GM18526 (cell line): ENCODE results near the gene MRPL9.

ENCODE experiments used
- POLR2A ChIP-seq: IDR thresholded peaks from 3 replicates; pipeline ENCODE4 v1.6.1; 2011; ENCODE audit not compliant: insufficient read length; ENCODE audit errors: extremely low read depth

Gene MRPL9

GRCh38 chr1:151762941-151763921 lies at the start of gene MRPL9:
TSS of gene MRPL9 (minus strand) at chr1:151763496. CDS start at chr1:151763479, 17 bp downstream.
- peak; percentile 67 for TF ChIP-seq POLR2A

DNA sequence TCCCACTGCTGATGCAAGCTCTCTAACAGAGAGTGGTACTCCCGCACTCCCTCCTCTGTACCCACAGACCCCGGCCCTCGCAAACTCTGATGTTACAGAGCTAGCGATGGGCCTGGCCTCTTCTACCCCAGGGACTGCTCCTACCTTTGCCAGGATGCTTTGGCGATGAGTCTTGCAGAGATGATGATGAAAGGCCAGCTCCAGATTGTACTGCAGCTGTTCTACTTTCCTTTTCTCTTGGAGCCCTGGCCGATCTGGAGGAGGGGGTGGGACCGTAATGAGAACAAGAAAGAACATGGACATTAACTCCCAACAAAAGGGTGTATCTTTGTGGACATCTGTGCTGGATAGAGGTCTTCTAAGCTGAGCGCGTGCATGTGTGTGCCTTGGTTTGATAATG lies 47.9 kb upstream of the MRPL9 start:
- no peak for TF ChIP-seq POLR2A

GRCh38 chr1:151809985-151810556 lies 46.8 kb upstream of the MRPL9 start:
- TF ChIP-seq POLR2A, result no peak

DNA sequence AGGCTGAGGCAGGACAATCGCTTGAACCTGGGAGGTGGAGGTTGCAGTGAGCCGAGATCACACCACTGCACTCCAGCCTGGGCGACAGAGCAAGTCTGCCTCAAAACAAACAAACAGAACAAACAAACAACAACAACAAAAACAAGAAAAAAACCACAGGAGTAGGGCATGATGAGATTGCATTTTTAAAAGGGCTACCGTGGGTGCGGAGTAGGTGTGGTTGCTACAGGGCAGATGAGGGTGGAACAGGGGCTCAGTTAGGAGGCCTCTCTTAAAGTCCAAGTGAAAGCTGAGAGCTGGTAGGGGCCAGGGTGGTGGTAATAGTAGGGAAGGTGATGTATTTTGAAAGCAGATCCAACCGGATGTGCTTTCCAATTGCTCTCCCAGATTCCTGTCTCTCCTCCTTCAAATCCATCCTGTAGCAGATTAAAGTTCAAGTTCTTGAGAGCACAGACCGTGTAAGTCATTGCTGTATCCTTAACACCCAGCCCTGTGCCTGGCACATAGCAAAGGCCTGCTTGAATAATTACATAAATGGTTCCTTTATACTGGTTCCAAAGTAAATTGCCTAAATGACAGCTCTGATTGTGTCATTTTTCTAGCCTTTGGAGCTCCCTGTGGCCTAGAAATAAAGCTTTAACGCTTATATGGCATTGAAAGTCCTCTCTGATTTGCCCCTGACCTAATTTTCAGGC lies 46.1 kb upstream of the MRPL9 start:
- TF ChIP-seq POLR2A, result no peak

- TF ChIP-seq POLR2A, result no peak
These were observed 44.5 kb upstream of the MRPL9 start for GRCh38 chr1:151807766-151808165.

DNA sequence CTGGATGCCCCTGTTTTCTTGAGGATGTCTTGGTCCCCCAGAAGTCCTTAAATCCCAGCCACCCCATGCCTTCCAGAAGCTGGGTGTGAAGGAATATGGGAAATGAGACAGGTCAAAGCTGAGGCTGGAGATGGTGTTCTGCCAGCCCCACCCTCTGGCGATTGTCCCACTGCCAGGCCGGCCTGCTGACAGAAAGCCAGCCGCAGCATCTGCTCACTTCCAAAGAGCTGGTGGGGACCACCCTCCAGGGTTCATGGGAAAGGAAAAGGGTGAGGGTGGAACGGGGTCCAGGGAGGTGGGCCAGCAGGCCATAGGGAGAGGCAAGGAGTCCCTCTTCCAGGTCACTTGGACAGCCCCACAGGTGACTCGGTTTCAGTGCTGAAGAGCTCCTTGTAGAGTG lies 43.8 kb upstream of the MRPL9 start:
- TF ChIP-seq POLR2A, result no peak

GRCh38 chr1:151806170-151806569 lies 42.9 kb upstream of the MRPL9 start:
- no peak for TF ChIP-seq POLR2A

DNA sequence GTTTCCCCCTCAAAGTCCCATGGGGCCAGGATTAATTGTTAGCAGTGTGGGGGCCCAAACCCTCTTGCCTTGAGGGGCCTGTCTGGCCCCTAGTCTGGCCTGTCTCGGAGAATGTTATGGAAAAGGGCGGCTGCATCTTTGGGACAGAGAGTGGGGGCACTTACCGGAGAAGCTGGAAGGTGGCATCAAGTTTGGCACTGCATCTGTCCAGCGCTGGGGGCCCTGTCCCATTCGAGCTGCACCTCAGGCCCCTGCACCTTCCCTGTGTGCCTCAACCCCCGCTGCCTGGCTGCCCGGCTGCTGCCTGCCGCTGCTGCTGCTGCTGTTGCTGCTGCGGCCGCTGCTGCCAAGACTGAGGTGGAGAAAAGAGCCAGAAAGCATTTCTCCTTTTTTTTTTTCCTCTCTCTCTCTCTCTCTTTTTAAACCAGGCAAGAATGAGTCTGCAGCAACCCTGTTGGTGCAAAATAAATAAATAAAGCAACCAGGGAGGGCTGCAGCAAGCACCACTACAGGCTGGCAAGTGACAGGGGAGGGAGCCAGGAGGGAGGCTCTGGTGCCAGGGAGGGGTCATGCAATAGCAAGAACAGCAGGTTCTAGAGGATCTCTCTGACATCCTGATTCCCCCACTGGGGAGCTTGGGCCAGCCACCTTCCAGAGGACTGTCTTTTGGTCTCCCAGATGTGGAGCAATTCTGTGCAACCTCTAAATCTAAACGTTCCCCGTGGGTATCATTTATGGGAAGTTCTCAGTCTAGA lies 41.9 kb upstream of the MRPL9 start, which contains the start of gene LINGO4:
TSS of gene LINGO4 (minus strand) at position 354 of the 755 bp plus-strand sequence. CDS start 2,715 bp downstream, outside the sequence.
- no peak for TF ChIP-seq POLR2A

DNA sequence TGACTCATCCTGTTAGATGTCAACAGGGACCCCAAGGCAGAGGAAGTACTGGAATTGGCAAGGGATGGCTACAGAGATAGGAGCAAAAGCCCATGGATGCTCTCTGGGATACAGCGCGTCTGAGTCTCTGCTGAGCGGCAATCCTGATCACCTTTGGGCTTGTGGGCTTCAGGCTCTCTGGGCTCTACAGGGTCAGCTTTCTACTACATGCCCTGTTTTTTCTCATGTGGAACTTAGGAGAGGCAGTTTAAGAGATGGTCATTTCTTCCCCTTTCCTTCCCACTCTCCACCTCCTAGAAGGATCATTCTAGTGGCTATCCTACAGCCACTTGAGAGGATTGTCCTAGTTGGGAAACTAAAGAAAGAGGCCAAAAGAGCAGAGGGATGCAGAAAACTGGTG lies 40.6 kb upstream of the MRPL9 start:
- TF ChIP-seq POLR2A, result no peak

DNA sequence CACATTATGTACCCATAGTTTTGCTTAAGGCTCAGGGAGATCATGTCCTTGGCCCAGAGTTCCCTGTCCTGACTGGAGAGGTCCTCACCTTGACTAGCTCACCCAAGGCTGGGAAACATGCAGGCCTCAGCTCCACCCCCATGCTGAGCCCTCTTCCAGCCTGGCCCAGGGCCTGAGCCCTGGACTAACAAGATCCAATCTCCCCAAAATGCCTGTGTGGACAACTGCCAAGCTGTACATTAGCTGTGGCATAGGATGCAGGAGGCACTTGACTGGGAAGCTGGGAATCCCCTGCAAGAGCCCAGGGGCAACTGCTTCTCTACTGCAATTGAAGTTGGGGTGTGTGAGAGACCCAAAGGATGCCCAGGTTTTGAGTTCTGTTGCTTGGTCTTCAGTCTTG lies 39.9 kb upstream of the MRPL9 start:
- TF ChIP-seq POLR2A, result no peak

DNA sequence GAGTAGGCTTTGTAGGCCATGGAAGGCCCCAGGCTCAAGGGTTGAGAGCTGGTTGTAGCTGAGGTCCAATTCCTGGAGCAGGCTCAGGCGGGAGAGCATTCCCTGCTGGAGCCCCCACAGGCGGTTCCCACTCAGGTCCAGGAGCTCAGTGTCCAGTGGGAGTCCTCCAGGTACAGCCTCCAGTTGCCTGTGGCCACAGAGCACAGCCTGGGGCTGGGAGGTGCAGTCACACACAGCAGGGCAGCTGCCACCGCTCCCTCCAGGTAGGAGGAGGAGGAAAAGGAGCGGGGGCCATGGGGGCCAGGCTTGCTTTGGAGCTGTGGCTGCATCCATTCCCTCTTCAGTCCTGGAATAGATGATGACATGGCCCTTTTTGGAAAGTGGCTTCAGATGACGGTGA lies 39.1 kb upstream of the MRPL9 start:
- no peak for TF ChIP-seq POLR2A

- TF ChIP-seq POLR2A, result no peak
These were observed 38.5 kb upstream of the MRPL9 start for GRCh38 chr1:151801846-151802245.

- no peak for TF ChIP-seq POLR2A
These were observed 38.1 kb upstream of the MRPL9 start for GRCh38 chr1:151801310-151801820.

DNA sequence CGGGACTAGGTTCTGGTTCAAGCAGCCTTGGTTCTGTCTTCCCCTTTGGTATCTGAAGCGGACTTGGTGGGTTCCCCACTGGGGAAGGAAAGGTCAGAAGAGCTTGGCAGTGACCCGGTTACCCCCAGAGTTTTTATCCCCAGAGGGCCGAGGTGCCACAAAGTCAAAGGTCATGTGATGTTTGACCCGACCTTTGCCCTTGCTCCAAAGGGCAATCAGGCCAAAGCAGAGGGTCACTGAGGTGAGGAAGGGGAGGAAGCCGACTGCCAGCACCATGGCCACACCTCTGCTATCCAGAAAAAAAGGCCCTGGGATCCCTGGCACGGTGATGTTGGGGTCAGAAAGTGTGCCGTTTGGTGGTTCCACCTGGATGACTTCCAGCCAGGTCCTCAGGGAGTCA lies 37.5 kb upstream of the MRPL9 start:
- TF ChIP-seq POLR2A, result no peak
